ENCODE measurements around the gene PRPF6. TPM values are rescaled to one million over a fixed set of nuclear protein-coding genes. Genes with fewer than 3 reads are reported as not detected.

The PRPF6 gene
- total RNA-seq, 1 donor from 2014 or later, result 46.8 TPM

DNA sequence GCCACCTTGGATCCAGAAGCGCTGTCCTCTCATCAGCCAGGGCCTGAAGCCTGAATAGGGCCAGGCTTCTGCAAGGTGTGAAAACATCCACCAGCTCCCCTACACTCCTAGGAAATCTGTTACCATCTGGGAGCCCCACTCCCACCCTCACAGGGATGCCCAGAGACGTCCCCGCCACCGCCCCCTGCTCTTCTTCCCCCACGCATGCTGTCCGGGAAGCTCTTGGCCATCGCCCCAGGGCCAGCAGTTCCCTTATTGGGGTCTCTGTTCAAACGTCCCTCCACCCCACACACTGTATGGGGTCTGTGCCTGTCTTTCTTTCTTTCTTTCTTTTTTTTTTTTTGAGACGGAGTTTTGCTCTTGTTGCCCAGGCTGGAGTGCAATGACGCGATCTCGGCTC, 94.6 kb downstream of the PRPF6 start:
- Histone ChIP-seq H3K27me3 (ENCODE audit: low read depth) (no peaks in the 10 kb centered on the region), H3K4me3 (no peak overlapping the region), H3K36me3 (peaks cover 16% of the 10 kb centered on the region), H3K27ac (replicated peaks) (no peak overlapping the region), H3K9me3 (replicated peaks) (no peaks in the 10 kb centered on the region), H3K4me1 (peaks cover 27% of the 10 kb centered on the region)
- TF ChIP-seq, protein P1, sequence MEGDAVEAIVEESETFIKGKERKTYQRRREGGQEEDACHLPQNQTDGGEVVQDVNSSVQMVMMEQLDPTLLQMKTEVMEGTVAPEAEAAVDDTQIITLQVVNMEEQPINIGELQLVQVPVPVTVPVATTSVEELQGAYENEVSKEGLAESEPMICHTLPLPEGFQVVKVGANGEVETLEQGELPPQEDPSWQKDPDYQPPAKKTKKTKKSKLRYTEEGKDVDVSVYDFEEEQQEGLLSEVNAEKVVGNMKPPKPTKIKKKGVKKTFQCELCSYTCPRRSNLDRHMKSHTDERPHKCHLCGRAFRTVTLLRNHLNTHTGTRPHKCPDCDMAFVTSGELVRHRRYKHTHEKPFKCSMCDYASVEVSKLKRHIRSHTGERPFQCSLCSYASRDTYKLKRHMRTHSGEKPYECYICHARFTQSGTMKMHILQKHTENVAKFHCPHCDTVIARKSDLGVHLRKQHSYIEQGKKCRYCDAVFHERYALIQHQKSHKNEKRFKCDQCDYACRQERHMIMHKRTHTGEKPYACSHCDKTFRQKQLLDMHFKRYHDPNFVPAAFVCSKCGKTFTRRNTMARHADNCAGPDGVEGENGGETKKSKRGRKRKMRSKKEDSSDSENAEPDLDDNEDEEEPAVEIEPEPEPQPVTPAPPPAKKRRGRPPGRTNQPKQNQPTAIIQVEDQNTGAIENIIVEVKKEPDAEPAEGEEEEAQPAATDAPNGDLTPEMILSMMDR (IDR thresholded peaks at IDR 0.05; ENCODE audit: borderline replicate concordance), result no peak
- intact Hi-C loops (cut with micrococcal nuclease), result no loop called here
- DNase-seq, result no peak

DNA sequence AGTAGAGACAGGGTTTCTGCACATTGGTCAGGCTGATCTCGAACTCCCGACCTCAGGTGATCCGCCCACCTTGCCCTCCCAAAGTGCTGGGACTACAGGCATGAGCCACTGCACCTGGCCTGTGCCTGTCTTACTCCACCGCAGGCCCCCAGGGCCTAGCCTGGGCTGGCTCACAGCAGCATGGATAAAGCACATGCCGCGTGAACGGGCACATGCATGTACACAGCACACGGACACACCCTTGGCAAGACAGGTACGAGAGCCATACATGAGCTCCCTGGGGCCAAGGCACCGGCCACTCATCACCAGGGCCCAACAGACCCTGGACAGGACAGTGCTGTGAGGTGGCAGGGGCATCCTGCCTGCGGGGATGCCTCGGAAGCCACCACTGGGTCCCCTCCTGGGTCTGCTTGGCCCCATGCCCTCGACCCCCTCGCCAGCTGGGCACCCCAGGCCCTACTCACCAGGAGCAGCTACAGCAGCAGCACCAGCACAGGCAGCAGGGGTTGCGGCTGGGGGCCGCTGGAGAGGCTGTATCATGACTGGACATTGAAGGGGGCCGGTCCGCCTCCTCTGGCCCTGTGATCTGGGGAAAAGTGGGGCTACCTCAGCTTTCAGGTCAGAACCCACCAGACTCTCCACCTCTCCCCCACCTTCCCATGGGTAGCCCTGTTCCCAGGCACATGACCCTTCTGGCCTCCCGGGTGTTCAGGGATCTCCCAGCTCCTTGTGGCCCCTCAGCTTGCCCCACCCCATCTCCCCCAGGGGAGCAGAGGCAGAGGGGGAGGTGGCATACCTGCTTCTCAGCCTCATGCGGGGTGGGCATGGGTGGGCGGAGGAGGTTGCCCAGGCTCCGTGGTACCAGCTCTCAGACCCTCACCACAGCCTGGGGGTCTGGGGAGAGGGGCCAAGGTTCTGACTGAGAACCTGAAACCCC, 95.4 kb downstream of the PRPF6 start:
- H3K4me3 ChIP-seq, result peak overlapping the region; percentile 90
- DNase-seq, result no peak
- no peak overlapping the region for H3K27ac ChIP-seq (replicated peaks)
- H3K4me1 ChIP-seq, result peaks cover 29% of the 10 kb centered on the region
- H3K36me3 ChIP-seq, result peaks cover 16% of the 10 kb centered on the region
- H3K27me3 ChIP-seq (ENCODE audit: low read depth), result no peaks in the 10 kb centered on the region
- TF ChIP-seq, protein P1 (IDR thresholded peaks at IDR 0.05; ENCODE audit: borderline replicate concordance), result no peak
- intact Hi-C loops (cut with micrococcal nuclease), result no loop called here
- no peaks in the 10 kb centered on the region for H3K9me3 ChIP-seq (replicated peaks)

DNA sequence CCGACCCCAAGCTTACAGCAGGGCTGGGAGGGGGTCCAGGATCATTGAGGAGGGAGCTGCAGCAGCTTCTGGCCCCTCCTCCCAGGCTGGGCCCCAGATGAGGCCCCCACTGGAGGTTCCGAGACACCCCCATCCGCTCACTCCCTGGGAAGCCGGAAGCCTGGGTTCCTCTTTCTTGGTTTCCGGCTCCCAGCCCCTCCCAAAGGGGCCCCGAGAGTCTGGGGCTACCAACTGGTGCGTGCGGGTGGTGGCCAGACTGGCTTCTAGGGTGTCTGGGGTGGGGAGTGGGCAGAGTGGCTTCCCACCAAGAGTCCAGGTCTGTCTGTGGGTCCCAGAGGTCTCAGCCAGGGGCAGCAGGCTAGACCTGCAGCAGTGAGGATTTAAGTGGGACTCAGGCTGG, 96.2 kb downstream of the PRPF6 start:
- intact Hi-C loops (cut with micrococcal nuclease), result no loop called here
- H3K27ac ChIP-seq (replicated peaks), result no peak overlapping the region
- H3K27me3 ChIP-seq (ENCODE audit: low read depth), result no peaks in the 10 kb centered on the region
- TF ChIP-seq, protein P1 (IDR thresholded peaks at IDR 0.05; ENCODE audit: borderline replicate concordance), result no peak
- H3K4me3 ChIP-seq, result peak overlapping the region; percentile 90
- peaks cover 15% of the 10 kb centered on the region for H3K36me3 ChIP-seq
- H3K9me3 ChIP-seq (replicated peaks), result no peaks in the 10 kb centered on the region
- DNase-seq, result peak; percentile 44
- peaks cover 31% of the 10 kb centered on the region for H3K4me1 ChIP-seq

DNA sequence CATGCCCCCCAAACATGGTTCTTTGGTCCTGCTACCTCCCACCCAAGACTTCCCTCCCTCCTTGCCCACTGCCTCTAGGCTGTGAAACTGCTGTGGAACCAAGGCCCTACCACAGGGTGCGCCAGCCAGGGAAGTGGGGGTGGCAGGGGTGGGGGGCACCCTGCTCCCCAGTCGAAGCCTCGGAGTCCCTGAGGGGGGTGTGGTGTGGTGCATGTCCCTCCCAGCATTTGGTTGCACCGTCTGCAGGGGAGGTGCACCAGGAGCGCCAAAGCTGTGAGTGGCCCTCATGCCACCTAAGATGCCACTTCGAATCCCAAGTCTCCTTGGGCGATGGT, 96.6 kb downstream of the PRPF6 start:
- Histone ChIP-seq H3K9me3 (replicated peaks) (no peaks in the 10 kb centered on the region), H3K4me3 (peak overlapping the region; percentile 90), H3K4me1 (peaks cover 35% of the 10 kb centered on the region), H3K27ac (replicated peaks) (no peak overlapping the region), H3K36me3 (peaks cover 11% of the 10 kb centered on the region), H3K27me3 (ENCODE audit: low read depth) (no peaks in the 10 kb centered on the region)
- TF ChIP-seq, protein P1 (IDR thresholded peaks at IDR 0.05; ENCODE audit: borderline replicate concordance), result no peak
- intact Hi-C loops (cut with micrococcal nuclease), result no loop called here
- no peak for DNase-seq

DNA sequence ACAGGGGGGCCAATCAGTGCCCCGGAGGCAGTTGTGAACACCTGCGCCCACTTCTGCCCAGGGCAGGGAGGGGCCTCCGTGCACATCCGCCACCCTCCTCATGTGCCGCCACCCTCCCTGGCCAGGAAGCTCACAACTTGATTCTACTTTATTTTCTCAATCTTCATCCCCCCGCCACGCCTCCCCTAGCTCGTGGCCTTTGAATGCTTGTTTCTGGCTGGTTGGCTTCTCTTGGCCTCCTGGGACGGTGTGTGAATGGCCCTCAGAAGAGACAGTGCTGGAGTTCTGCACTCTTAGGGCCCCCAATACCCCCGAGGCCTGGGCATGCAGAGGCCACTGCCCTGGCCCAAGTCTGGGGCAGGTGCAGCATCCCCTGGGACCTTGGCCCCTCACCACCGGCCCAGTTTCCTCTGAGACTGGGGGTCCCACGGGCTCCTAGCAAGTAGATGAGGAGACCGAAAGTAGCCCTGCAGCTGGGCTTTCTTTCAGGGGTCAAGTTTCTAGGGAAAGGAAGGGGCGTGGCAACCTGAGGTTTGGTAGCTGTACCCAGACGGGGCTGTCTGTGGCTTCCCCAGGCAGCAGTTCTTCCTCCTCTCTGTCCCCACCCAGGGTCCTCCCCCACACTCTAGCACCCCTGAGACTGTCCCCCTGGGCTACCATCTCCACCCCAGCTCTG, 97.1 kb downstream of the PRPF6 start:
- Histone ChIP-seq H3K27me3 (ENCODE audit: low read depth) (no peaks in the 10 kb centered on the region), H3K4me3 (peak overlapping the region; percentile 90), H3K27ac (replicated peaks) (peak overlapping the region; percentile 85), H3K36me3 (peaks cover 7% of the 10 kb centered on the region), H3K4me1 (peaks cover 37% of the 10 kb centered on the region), H3K9me3 (replicated peaks) (no peaks in the 10 kb centered on the region)
- intact Hi-C loops (cut with micrococcal nuclease), result no loop called here
- TF ChIP-seq, protein P1 (IDR thresholded peaks at IDR 0.05; ENCODE audit: borderline replicate concordance), result no peak
- DNase-seq, result no peak

Measured in left ventricle myocardium inferior (tissue), 1 donor.